Muscle of back (tissue), 11 donors: ENCODE data around the gene SYTL3. TPM values are rescaled to one million over a fixed set of nuclear protein-coding genes. Genes with fewer than 3 reads are reported as not detected.

Source experiments
- DNase-seq, 3 donors: peaks; one replicate each; pipeline versions ENCODE4 v3.0.0 to v3.0.0-alpha.2; 2013
- polyA plus RNA-seq, 10 donors: library from polyadenylated mRNA; unstranded; fragments of 120-200 nt; gene quantifications; one replicate each; pipeline ENCODE4 v1.2.1, GENCODE V29; 2013; ENCODE audit not compliant: insufficient read length in 10 of 10

The SYTL3 gene
- polyA plus RNA-seq, 10 donors = 3.8 to 11.8 (median 7.2) TPM

GRCh38 chr6:158757753-158758090 lies 107.9 kb downstream of the SYTL3 start:
- no peak for DNase-seq

- DNase-seq = peak; percentile 61 to 86 (median 76)
These were observed 108.6 kb downstream of the SYTL3 start for GRCh38 chr6:158758451-158758860.

GRCh38 chr6:158758941-158759479 lies 109.2 kb downstream of the SYTL3 start:
- no peak for DNase-seq

GRCh38 chr6:158759966-158760617 lies 110.2 kb downstream of the SYTL3 start:
- no peak for DNase-seq

GRCh38 chr6:158760618-158761250 lies 110.9 kb downstream of the SYTL3 start:
- no peak for DNase-seq

GRCh38 chr6:158761746-158762145 lies 111.9 kb downstream of the SYTL3 start:
- no peak for DNase-seq

GRCh38 chr6:158762787-158763433 lies 113.1 kb downstream of the SYTL3 start:
- DNase-seq = no peak

GRCh38 chr6:158763434-158764182 lies 113.8 kb downstream of the SYTL3 start:
- no peak for DNase-seq

- no peak for DNase-seq
These were observed 114.5 kb downstream of the SYTL3 start for GRCh38 chr6:158764183-158764849.

- DNase-seq = no peak
These were observed 115.1 kb downstream of the SYTL3 start for GRCh38 chr6:158764926-158765325.

GRCh38 chr6:158765499-158766068 lies 115.7 kb downstream of the SYTL3 start:
- DNase-seq = no peak

GRCh38 chr6:158766621-158767455 lies 117.0 kb downstream of the SYTL3 start:
- DNase-seq = no peak

GRCh38 chr6:158767709-158768108 lies 117.9 kb downstream of the SYTL3 start:
- no peak for DNase-seq

GRCh38 chr6:158768436-158768835 lies 118.6 kb downstream of the SYTL3 start:
- DNase-seq = no peak

GRCh38 chr6:158769234-158769770 lies 119.4 kb downstream of the SYTL3 start:
- no peak for DNase-seq

- peak; percentile 34 to 71 (median 41) for DNase-seq
These were observed 120.0 kb downstream of the SYTL3 start for GRCh38 chr6:158769771-158770432.

GRCh38 chr6:158770533-158771330 lies 120.9 kb downstream of the SYTL3 start:
- peak in 1 of 3 donors; percentile 32 for DNase-seq

- no peak for DNase-seq
These were observed 121.7 kb downstream of the SYTL3 start for GRCh38 chr6:158771399-158772152.
